Prostate gland (tissue), 2 donors: ENCODE data around the gene FUT8.

Experiments used
- CTCF ChIP-seq, 4 experiments: fragments of 200-600 bp in 2 of 4; fragments of 450-650 bp in 2 of 4; sonication (generic) in 2 of 4; IDR thresholded peaks; 1 replicate in 3 of 4; 2 replicates in 1 of 4; pipeline ENCODE4 v1.5.1; 2016 to 2019; ENCODE audit warnings: antibody characterized with exemption in 4 of 4, mild to moderate bottlenecking in 2 of 4, moderate library complexity in 2 of 4
- POLR2A ChIP-seq: fragments of 450-650 bp; IDR thresholded peaks from one replicate; pipeline ENCODE4 v1.6.1; 2016; ENCODE audit warnings: antibody characterized with exemption, mild to moderate bottlenecking
- POLR2AphosphoS5 ChIP-seq: sonication (generic); formaldehyde crosslinking; IDR thresholded peaks from one replicate; pipeline ENCODE4 v1.6.1; 2017; ENCODE audit warnings: antibody characterized with exemption

GRCh38 chr14:65517635-65518542 is 105.4 kb downstream of the FUT8 start:
- TF ChIP-seq POLR2A (no peak), CTCF (IDR thresholded peaks at IDR 0.05) (no peak), POLR2AphosphoS5 (no peak)
